Activated CD8-positive, alpha-beta memory T cell treated with anti-CD3 and anti-CD28 coated beads, Interleukin-2, amount 50 U/mL, for 48 hours (primary cell): Measurements from ENCODE around the gene AGRN.
A peak's percentile ranks its signal among the peaks of the same experiment; 100 is the strongest.
"Not testable (repeated sequence)": the region's sequence is repeated elsewhere in the genome, so short reads cannot be mapped to it uniquely, and the experiment has no call there.

Experiments
- DNase-seq: peaks from one replicate; pipeline ENCODE4 v3.0.0-alpha.2; 2020

The AGRN gene

GRCh38 chr1:1054099-1054700, 34.3 kb downstream of the AGRN start:
- DNase-seq = no peak

- no peak for DNase-seq
Observed at GRCh38 chr1:1054971-1055370, 35.1 kb downstream of the AGRN start.

DNA sequence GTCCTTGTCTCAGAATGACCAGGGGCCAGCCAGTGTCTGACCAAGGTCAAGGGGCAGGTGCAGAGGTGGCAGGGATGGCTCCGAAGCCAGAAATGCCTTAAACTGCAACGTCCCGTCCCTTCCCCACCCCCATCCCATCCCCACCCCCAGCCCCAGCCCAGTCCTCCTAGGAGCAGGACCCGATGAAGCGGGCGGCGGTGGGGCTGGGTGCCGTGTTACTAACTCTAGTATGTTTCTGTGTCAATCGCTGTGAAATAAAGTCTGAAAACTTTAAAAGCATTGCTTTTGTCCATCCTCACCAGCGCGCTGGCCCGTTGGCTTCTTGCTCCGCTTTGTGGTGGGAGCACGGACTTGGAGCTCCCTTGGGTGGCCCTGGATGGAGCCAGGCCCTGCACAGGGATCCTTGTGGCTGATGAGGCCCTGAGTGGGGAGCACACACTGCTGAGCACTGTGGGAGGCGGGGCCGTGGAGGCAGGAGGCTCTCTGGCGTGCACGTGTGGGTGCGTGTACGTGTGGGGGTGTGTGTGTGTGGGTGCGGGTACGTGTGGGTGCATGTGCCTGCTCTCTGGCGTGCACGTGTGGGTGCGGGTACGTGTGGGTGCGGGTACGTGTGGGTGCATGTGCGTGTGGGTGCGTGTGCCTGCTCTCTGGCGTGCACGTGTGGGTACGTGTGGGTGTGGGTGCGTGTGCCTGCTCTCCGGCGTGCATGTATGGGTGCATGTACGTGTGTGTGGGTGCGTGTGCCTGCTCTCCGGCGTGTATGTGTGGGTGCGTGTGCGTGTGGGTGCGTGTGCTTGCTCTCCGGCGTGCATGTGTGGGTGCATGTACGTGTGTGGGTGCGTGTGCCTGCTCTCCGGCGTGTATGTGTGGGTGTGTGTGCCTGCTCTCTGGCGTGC, 36.2 kb downstream of the AGRN start:
- no peak for DNase-seq

GRCh38 chr1:1057769-1058087, 37.8 kb downstream of the AGRN start:
- DNase-seq = not testable (repeated sequence)

GRCh38 chr1:1058088-1058905, 38.4 kb downstream of the AGRN start:
- no peak for DNase-seq

GRCh38 chr1:1058921-1059493, 39.1 kb downstream of the AGRN start:
- peak; percentile 74 for DNase-seq

- peak; percentile 99 for DNase-seq
Observed at GRCh38 chr1:1059494-1060280, 39.8 kb downstream of the AGRN start.

- no peak for DNase-seq
Observed at GRCh38 chr1:1060281-1061000, 40.5 kb downstream of the AGRN start.

DNA sequence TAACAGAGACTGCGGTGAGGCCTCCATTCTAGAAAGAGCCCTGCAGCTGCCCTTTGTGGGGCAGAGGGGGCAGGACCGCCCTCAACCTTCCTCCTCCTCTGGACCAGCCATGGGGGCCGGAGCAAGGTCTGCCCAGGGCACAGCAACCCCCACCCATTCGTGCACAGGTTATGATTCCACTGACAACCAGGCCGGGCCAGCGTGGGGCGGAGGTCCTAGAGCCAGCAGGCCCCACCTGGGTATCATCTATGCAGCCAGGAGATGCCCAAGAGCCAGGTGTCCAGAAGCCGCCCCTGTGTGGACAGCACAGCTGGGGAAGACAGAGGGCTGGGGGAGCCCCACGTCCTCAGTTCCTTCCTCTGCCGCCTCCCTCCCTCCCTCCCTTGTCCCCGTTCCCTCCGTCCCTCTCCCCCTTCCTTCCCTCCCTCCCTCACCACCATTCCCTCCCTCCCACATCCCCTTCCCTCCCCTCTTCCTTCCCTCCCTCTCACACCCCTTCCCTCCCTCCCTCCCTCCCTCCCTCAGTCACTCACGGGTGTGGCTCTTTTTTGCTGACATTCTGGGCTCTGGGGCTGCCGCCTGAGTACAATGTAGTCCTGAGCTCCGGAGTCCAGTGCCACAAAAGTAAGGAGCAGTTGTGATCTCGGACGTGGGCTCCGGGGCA, 41.9 kb downstream of the AGRN start:
- DNase-seq = no peak

GRCh38 chr1:1062348-1063163, 42.6 kb downstream of the AGRN start:
- DNase-seq = no peak

- no peak for DNase-seq
Observed at GRCh38 chr1:1063261-1063944, 43.5 kb downstream of the AGRN start.

- DNase-seq = peak; percentile 93
Observed at GRCh38 chr1:1063945-1064831, 44.3 kb downstream of the AGRN start.

DNA sequence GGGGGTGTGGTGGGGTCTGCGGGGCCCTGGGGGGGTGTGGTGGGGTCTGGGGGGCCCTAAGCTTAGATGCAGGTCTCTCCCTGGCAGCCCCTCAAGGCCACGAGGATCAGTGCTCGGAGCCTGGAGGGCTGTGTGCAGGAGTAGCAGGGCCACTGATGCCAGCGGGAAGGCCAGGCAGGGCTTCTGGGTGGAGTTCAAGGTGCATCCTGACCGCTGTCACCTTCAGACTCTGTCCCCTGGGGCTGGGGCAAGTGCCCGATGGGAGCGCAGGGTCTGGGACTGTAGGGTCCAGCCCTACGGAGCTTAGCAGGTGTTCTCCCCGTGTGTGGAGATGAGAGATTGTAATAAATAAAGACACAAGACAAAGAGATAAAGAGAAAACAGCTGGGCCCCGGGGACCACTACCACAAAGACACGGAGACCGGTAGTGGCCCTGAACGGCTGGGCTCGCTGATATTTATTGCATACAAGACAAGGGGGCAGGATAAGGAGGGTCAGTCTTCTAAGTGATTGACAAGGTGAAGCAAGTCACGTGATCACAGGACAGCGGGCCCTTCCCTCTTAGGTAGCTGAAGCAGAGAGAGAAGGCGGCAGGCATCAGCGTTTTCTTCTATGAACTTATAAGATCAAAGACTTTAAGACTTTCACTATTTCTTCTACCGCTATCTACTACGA, 45.5 kb downstream of the AGRN start:
- no peak for DNase-seq

DNA sequence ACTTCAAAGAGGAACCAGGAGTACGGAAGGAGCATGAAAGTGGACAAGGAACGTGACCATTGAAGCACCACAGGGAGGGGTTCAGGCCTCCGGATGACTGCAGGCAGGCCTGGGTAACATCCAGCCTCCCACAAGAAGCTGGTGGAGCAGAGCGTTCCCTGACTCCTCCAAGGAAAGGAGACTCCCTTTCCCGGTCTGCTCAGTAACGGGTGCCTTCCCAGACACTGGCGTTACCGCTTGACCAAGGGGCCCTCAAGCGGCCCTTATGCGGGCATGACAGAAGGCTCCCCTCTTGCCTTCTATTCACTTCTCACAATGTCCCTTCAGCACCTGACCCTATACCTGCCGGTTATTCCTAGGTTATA, 46.0 kb downstream of the AGRN start:
- DNase-seq = not testable (repeated sequence)

DNA sequence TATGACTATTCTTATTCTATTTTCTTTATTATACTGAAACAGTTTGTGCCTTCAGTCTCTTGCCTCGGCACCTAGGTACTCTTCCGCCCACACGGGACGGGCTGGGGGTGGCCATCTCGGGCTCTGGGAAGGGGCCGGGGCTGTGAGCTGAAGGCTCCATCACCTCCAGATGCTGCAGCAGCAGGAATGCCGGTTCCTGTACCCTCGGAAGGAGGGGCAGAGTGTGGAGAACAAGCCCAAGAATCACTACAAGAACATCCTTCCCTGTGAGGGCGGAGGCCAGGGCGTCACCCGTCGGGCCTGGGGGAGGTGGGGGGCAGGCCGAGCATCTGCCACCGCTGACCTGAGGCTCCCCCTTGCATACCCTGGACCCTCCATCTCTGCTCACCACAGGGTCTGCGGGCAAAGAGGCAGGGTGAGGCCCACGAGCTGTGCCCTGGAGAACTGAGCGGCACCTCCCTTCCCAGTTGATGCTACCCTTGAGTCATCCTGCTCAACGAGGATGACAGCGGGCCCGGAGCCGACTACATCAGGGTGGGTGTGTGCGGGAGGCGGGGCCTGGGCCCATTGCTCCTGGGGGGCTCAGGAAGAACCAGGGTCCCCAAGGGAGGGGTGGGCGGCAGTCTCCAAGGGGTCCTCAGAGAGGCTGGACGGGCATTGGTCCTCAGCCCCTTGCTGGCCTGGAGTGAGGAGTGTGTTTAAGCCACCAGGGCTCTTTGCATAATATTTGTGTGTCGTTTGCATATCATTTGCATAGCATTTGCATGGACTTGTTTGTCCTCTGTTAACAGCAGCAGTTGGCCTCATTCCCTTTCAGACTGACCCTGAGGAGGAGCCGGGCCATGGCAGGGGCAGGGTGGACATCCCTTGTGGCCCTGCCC, 46.7 kb downstream of the AGRN start:
- DNase-seq = no peak

DNA sequence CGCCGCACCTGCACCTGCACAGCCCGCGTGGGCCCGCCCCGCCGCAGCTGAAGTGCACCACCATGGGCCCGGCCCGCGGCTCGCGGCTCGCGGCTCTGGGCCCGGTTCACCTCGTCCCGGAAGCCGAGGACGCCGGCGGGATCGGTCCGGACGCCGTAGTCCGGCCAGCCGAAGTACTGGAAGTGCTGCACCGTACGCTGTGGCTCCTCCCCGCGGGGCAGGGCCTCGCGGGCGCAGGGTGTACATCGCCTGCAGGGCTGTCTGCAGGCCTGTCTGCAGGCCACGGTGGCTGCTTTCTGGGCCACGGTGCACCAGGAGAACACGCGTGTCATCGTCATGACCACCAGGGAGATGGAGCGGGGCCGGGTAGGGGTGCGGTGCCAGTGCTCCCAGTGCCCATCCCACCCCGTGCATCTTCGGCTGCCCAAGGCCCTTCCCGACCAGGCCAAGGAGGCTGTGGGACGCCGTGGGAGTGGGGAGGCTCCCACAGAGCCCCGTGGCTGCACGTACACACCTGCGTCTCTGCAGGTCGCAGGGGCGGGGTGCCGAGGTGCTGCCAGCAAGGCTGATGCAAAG, 47.5 kb downstream of the AGRN start:
- DNase-seq = no peak
